Upper lobe of left lung (tissue), 4 donors: ENCODE results near the gene KCNA2.

Experiments
- CTCF ChIP-seq, 6 experiments: fragments of 450-650 bp in 4 of 6; fragments of 200-600 bp in 2 of 6; sonication (generic) in 2 of 6; IDR thresholded peaks; one replicate each; pipeline ENCODE4 v1.5.1; 2016 to 2019; ENCODE audit warnings: antibody characterized with exemption in 6 of 6
- EP300 ChIP-seq, 4 donors: sonication (generic); formaldehyde crosslinking; IDR thresholded peaks; one replicate each; pipeline ENCODE4 v1.5.1; 2017; ENCODE audit warnings: antibody characterized with exemption in 4 of 4, control low read depth in 2 of 4

- TF ChIP-seq CTCF (IDR thresholded peaks at IDR 0.05): no peak
- no peak for TF ChIP-seq EP300 (IDR thresholded peaks at IDR 0.05)
Measured at GRCh38 chr1:110547017-110547416, 59.1 kb downstream of the KCNA2 start.
